HS-27A (cell line): Measurements from ENCODE around the gene ZCRB1.

Experiments used
- DNase-seq: peaks from one replicate; pipeline ENCODE4 v3.0.0-alpha.2; 2012; ENCODE audit warnings: low read depth, missing footprints

Gene ZCRB1

DNA sequence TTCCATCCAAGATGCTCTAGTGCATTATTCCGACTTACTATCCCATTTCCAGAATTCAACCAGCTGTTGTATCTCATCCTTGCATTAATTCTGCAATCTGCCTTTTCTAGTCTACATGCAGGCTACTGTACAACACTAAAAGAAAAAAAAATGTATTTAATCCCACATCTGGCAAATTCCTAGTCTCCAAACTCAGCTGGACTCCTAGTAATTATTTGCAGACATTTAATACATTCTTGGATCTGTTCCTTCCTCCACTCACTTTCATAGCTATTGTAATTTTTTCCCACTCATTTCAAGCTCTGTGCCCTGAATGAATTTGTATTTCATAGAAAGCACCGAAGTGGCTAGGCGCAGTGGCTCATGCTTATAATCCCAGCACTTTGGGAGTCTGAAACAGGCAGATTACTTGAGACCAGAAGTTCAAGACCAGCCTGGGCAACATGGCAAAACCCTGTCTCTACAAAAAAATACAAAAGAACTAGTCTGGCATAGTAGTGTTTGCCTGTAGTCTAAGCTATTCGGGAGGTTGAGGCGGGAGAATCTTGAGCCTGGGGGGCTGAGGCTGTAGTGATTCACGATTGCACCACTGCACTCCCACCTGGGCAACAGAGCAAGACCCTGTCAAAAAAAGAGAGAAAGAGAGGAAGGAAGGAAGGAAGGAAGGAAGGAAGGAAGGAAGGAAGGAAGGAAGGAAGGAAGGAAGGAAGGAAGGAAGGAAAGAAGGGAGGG is 48.3 kb downstream of the ZCRB1 start:
- DNase-seq = no peak

DNA sequence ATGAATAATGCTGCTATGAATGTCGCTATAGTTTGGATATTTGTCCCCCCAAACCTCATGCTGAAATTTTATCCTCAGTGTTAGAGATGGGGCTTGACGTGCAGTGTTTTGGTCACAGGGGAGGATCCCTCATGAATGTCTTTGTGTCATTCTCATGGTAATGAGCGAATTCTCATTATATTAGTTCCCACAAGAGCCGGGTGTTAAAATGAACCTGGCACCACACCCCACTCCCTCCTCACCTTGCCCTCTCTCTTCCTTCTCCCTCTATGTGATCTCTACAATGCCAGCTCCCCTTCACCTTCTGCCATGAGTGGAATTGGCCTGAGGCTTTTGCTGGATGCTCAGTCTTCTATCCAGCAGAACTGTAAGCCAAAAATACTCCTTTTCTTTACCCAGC is 50.4 kb downstream of the ZCRB1 start:
- no peak for DNase-seq

DNA sequence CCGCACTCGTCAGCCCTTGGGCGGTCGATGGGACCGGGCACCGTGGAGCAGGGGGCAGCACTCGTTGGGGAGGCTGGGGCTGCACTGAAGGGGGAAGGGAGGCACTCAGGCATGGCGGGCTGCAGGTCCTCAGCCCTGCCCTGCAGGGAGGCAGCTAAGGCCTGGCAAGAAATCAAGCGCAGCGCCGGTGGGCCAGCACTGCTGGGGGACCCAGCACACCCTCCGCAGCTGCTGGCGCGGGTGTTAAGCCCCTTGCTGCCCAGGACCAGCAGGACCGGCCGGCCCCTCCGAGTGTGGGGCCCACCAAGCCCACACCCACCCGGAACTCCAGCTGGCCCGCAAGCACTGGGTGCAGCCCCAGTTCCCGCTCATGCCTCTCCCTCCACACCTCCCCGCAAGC is 52.2 kb downstream of the ZCRB1 start:
- DNase-seq = no peak

DNA sequence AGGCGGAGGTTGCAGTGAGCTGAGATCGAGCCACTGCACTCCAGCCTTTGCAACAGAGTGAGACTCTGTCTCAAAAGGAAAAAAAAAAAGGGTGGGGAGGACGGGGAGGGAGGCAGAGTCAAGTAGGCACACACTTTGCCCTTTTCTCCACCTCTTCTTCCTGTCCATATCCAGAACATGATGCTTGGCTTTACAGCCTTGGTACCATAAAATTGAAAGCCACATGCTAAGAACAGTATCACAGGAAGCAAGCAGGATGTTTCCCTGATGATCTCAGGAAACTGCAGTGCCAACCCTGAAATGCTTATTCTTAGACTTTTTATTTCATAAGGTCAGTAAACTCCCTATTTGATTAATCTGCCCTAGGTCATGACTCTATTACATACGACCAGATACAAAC is 55.3 kb downstream of the ZCRB1 start:
- no peak for DNase-seq

DNA sequence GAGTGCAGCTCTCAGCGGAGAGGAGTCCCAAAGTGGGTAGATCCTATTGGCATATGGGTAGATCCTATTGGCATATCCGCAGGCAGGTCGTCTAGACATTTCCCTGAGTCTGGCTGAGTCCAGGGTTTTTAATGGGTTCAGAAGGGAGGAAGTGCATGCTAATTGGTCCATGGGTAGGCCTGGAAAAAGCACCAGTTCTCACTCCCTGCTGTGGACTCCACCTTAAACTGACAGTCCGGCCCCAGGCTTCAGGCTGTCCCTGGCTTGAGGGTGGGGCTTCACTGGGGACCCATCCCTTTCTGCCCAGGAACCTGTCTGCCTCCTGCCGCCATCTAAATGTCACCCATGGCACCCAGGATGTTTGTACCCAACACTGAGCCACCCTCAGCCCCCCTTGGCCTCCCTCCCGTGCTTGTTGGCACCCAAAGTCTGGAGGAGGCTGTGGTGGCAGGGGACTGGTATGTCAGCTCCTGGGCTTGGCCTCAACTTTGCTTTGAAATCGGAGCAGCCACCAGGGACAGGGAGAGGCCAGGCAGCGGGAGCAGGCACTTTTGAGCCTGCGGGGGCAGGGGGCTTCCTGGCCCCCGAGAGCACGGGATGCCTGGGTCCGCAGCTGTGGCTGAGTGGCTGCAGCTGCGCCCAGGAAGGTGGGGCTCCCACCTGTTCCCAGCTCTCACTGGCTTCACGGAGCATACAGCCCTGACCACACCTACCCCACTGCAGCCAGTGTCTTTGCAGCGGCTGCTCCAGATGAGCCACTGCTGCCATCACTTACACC is 58.3 kb downstream of the ZCRB1 start:
- no peak for DNase-seq

DNA sequence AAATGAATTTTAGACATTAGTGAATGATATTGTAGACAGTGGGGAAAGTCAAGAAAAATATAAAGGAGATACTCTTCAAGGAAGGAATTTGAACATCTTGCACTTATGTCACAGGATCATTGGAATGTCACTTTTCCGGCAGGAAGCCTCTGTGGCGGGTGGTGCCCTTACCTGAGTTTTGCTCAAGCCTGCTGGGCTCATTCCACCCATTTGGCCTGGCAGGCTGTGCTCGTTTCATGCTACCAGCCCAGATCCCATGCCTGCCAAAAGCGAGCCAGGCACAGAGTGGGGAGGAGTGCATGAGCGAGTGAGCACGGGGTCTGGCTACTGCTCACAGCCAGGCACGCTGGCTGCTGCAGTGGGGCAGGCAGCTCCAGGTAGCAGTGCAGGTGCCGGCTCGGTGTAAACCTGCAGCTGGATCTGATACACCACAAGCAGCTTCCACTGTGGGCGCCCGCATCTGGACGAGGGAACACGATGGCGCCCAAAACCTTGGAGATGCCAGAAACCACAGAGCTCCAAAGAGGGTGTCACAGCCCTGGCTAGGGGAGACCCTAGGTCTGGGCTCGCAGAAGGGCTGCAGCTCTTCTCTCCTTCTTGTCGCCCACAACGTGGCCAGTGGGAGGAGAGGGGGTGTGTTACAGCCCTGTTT is 59.2 kb downstream of the ZCRB1 start:
- no peak for DNase-seq

DNA sequence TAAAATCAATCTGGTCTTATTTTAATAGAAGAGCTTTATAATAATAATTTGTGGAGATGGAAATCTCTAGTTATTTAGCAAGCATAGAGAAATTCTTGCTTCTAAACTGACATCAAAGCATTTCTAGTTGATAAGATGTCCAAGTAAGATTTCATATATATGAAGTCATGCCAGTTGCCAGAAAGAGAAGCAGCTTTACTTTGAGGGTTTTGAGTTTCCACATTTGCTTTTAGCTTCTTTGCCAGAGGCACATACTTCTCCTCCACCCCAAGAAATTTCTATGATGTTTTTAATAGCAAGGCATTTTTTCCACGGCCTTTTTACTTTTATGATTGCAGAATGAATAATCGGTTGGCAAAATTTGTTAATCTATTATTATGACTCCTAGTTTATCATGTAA is 63.6 kb downstream of the ZCRB1 start:
- no peak for DNase-seq
